ENCODE measurements around the gene PCNT.
"Not testable (repeated sequence)": the region's sequence is repeated elsewhere in the genome, so short reads cannot be mapped to it uniquely, and the experiment has no call there.

PCNT gene

GRCh38 chr21:46431448-46431847, 107.5 kb downstream of the PCNT start:
- DNase-seq, result no peak

- peak; percentile 11 for DNase-seq
Measured at GRCh38 chr21:46431884-46432488, 108.0 kb downstream of the PCNT start.

GRCh38 chr21:46433116-46433515, 109.2 kb downstream of the PCNT start:
- not testable (repeated sequence) for DNase-seq

GRCh38 chr21:46434322-46434958, 110.5 kb downstream of the PCNT start:
- no peak for DNase-seq

- DNase-seq, result no peak
Measured at GRCh38 chr21:46435786-46436227, 111.9 kb downstream of the PCNT start.

GRCh38 chr21:46436621-46437020, 112.7 kb downstream of the PCNT start:
- DNase-seq, result no peak

- DNase-seq, result no peak
Measured at GRCh38 chr21:46437096-46437498, 113.1 kb downstream of the PCNT start.

- DNase-seq, result no peak
Measured at GRCh38 chr21:46437511-46437910, 113.6 kb downstream of the PCNT start.

- no peak for DNase-seq
Measured at GRCh38 chr21:46438241-46438640, 114.3 kb downstream of the PCNT start.

GRCh38 chr21:46439906-46440305, 116.0 kb downstream of the PCNT start:
- DNase-seq, result no peak

GRCh38 chr21:46441331-46441730, 117.4 kb downstream of the PCNT start:
- no peak for DNase-seq

GRCh38 chr21:46441961-46442498, 118.1 kb downstream of the PCNT start:
- DNase-seq, result no peak

GRCh38 chr21:46442938-46443337, 119.0 kb downstream of the PCNT start:
- no peak for DNase-seq

GRCh38 chr21:46443910-46444309, 120.0 kb downstream of the PCNT start:
- no peak for DNase-seq

GRCh38 chr21:46448108-46448507, 124.2 kb downstream of the PCNT start:
- DNase-seq, result no peak

- DNase-seq, result not testable (repeated sequence)
Measured at GRCh38 chr21:46448855-46449254, 124.9 kb downstream of the PCNT start.

- DNase-seq, result no peak
Measured at GRCh38 chr21:46452710-46453109, 128.8 kb downstream of the PCNT start.

GRCh38 chr21:46454142-46454541, 130.2 kb downstream of the PCNT start:
- no peak for DNase-seq

GRCh38 chr21:46454634-46455390, 130.9 kb downstream of the PCNT start:
- no peak for DNase-seq

- no peak for DNase-seq
Measured at GRCh38 chr21:46455575-46456385, 131.8 kb downstream of the PCNT start.

GRCh38 chr21:46456750-46457149, 132.8 kb downstream of the PCNT start:
- DNase-seq, result no peak

- no peak for DNase-seq
Measured at GRCh38 chr21:46457801-46458314, 133.9 kb downstream of the PCNT start.
